ENCODE data around the gene HOXB5.

Gene HOXB5

GRCh38 chr17:48601539-48602425 is 8.2 kb upstream of the HOXB5 start:
- no peak for DNase-seq (ENCODE audit: low spot score)

- no peak for DNase-seq (ENCODE audit: low spot score)
Observed at GRCh38 chr17:48601207-48601538, 7.6 kb upstream of the HOXB5 start.

- no peak for DNase-seq (ENCODE audit: low spot score)
Observed at GRCh38 chr17:48600244-48601098, 6.9 kb upstream of the HOXB5 start.

- DNase-seq (ENCODE audit: low spot score) = no peak
Observed at GRCh38 chr17:48599354-48599753, 5.8 kb upstream of the HOXB5 start.

DNA sequence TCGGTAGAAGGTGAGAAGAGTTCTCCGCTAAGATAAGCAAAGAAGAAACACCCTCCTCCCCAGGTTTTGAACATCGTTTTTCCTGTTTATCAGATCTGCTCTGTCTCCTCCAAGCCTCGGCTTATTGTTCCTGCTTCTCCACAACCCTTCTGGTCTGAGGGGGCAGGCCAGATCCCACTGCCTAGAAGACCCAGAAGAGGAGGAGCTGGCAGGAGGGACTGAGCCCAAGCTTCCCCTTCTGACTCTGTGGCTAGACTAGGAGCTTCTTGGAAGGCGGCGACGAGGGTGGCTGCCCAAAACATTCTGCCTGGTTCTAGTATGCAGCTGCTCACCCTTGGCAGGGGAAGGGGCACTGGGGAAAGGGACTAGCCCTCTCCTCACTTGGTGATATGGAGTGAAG is 5.2 kb upstream of the HOXB5 start:
- no peak for DNase-seq (ENCODE audit: low spot score)

- DNase-seq (ENCODE audit: low spot score) = peak; percentile 53
Observed at GRCh38 chr17:48597778-48598631, 4.4 kb upstream of the HOXB5 start.

GRCh38 chr17:48597528-48597777 is 3.9 kb upstream of the HOXB5 start:
- no peak for DNase-seq (ENCODE audit: low spot score)

DNA sequence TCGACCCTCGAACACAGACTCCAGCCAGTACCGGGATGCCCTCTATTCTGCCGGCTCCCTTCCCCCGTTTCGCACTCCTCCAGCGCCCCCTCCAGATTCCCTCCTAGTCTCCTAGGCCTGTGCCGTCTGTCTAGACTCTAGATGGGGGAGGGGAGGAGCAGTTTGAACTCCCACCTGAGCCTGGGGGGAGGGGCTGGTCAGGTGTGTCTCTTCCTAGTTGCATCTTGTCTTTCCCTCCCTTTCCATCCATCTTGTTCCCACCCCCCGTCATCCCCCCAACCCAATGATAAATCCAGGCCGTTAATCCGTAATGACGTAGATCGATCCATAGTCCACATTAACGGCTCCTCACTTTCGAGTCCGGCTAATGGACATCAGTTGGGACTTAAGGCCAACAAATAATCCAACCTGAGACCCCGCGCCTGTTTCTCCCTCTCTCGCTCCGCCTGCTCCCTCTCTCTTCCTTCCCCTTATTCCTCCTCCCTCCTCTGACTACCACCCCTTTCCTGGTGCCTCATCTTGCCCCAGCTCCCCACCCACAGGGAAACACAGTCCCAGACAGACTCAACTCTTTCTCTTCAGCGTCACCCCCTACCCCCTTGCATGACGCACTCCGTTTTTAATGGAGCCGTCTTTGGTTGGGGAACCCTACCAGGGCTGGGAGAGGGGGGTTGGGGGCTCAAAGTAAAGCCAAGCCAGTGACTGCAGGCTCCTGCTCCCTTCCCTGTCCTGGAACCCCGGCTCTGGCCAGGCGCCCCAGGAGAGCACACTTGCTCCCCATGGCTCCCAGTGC is 3.4 kb upstream of the HOXB5 start:
- no peak for DNase-seq (ENCODE audit: low spot score)

- DNase-seq (ENCODE audit: low spot score) = no peak
Observed at GRCh38 chr17:48596000-48596734, 2.6 kb upstream of the HOXB5 start.

DNA sequence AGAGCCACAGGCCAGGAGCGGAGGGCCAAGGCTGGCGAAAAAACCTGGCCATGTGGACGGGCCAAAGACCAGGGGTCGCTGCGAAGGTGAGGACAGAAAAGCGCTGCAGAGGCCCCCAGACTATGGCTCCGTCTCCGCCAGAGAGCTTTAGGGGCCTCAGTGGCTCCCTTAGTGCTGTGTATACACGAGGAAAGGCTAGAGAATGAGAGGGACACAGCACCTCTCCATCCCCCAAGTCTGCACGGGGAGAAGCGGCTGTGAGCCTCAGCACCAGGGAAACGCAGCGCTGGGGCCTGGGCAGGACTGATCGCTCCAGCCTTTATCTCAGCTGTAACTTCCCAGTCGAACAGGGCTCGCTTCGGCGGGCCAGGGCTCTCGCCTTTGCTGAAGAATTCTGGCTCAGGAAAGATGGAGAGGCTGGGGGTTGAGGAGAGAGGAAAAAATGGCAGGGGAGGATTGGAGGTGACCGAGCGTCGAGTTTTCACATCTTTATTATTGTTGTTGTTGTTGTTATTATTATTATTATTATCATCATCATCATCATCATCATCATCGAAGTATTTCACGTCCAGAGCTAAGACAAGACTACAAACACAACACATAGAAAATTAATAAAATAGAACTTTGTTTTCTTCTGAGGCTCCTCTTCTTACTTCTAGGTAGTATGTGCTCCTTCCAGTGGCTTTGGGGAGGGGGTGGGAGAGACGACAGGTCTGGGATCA is 1.9 kb upstream of the HOXB5 start:
- DNase-seq (ENCODE audit: low spot score) = no peak

GRCh38 chr17:48594538-48595277 is 1.1 kb upstream of the HOXB5 start:
- no peak for DNase-seq (ENCODE audit: low spot score)

DNA sequence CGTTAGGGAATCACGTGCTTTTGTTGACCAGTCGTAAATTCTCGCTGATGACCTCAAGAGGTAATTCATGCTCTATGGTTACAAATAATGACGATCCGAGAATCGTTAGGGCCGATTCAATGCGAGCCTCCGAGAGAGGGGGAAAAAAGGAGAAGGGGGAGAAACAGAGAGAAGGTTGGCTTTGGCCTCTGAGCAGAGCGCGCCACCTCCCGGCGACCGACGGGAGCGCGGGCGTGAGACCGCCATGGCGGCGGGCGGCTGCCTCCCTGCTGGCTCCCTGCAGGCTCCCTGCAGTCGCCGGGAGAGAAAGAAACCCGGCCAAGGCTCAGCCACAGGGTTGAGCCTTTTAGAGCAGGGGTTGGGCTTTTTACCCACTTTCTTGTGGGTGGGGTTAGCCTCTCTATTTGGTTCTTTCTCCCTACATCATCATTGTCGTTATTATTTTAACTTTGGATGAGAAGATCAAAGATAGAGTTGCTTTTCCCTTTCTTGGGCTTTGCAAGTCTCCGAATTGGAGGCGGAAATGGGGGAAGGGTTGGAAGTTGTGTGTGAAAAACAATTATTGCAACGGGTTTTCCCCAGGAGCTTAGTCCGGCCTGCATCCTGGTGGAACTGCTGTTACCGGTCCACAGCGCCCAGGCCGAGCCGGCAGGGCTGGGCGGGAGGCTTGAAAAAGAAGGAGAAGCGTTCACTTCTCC is 410 bp upstream of the HOXB5 start:
- peak; percentile 92 for DNase-seq (ENCODE audit: low spot score)

DNA sequence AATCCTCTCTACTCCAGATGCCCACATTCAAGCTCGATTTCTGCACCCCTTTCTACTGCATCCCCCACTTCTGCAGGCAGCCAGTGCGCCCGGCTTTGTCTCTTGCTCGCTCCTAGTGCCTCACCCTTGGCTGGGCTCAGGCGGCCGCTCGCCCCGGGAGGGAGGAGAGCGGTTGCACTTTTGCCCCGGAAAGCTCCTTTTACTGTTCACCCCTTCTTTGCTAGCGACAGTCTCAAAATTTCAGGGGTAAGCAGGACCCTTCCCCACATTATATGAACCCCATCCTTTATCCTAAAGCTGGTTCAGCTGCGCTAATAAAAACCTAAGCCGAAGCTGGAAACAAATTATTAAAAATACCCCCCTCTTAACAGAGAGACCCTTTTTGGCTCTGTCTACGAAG is 1.0 kb downstream of the HOXB5 start:
- DNase-seq (ENCODE audit: low spot score) = no peak

GRCh38 chr17:48592057-48592514 is 1.5 kb downstream of the HOXB5 start:
- no peak for DNase-seq (ENCODE audit: low spot score)

- no peak for DNase-seq (ENCODE audit: low spot score)
Observed at GRCh38 chr17:48591255-48592056, 2.1 kb downstream of the HOXB5 start.

DNA sequence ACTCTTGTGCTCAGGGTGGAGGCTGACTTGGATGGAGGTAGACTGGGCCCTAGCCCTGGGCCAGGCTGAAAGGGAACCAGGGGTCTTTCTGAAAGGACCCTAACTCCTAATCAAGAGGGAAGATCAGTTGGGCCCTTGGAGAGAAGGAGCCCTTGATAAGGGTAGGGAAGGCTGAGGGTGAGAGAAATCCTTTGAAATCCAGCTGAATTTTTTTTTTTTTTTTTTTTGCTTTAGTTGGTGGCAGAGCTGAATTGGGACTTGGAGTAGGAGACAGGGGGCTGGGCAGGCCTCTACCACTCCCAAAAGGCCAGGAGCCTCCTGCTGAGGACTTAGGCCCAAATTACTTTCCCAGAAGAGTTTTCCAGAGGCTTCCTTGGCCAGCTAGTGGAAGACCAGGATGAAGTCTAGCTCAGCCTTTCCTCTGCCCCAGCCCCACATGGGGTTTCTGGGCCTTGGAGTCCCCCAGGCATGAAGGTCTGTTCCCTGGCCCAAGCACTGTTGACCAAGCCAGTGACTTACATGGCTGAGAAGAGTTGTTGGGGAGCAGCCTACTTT is 2.9 kb downstream of the HOXB5 start:
- no peak for DNase-seq (ENCODE audit: low spot score)

DNA sequence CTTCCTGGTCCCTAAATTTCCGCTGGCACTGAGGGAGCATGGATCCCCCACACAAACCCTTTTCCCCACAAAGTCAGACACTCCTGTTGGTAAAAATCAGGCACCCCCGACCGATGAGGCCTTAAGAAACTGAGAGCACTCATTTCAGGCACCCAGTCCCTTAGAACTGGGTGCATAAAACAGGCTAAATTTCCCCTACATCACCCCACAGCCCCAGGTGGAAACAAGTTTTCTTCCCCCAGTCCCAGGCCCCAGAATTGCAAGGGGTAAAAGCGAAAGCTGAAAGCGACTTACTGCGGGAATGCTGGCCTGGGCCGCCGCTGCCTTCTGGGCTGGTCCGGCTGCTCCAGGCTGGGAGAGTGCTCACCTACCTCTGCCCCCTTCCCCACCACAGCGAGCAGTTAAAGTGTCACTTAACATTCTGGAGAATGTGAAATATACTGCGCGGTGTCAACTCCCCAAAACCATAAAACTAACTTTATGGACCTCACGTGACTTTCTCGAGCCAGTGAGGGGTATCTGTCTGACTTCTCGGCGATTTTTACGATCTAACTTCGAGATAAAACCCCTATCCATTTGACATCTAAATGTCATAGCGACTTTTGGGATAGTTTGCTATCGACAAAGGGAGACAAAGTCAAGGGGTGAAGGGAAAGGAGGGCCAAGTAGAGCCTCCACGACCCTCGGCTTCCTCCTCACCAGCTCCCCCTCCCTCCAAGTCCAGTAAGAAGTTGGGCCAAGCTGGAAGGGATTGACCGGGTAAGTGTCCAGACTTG is 3.6 kb downstream of the HOXB5 start, which contains the start of gene HOXB3:
TSS of gene HOXB3 (minus strand) at position 411 of the 776 bp plus-strand sequence. CDS start 37,767 bp downstream, outside the sequence.
- no peak for DNase-seq (ENCODE audit: low spot score)
